GM23338 (cell line): ENCODE measurements around the gene APOA1. TPM values are rescaled to one million over a fixed set of nuclear protein-coding genes. Genes with fewer than 3 reads are reported as not detected.

ENCODE experiments used
- ATAC-seq: fragments of 200-7000 bp; cut with Tn5 transposase; 3 replicates; pipeline ENCODE4 v1.9.1; 2020
- DNase-seq: peaks from one replicate; pipeline ENCODE4 v3.0.0-alpha.2; 2015; ENCODE audit warnings: low spot score
- H2AFZ ChIP-seq: fragments of 200-600 bp; sonication (generic); 2 replicates; pipeline ENCODE4 v1.8.0; 2016; ENCODE audit warnings: antibody characterized with exemption, mild to moderate bottlenecking, moderate library complexity
- H3F3A ChIP-seq: fragments of 200-600 bp; sonication (generic); replicated peaks from 2 replicates; pipeline ENCODE4 v1.8.0; 2017; ENCODE audit warnings: antibody characterized with exemption, mixed run types, low read depth
- H3K27ac ChIP-seq: fragments of 200-600 bp; sonication (generic); 2 replicates; pipeline ENCODE4 v1.6.1; 2016; ENCODE audit warnings: low read depth
- H3K27me3 ChIP-seq: fragments of 200-600 bp; sonication (generic); 2 replicates; pipeline ENCODE4 v1.8.0; 2016; ENCODE audit warnings: mild to moderate bottlenecking, mixed run types, moderate library complexity; ENCODE audit not compliant: insufficient read depth
- H3K36me3 ChIP-seq: fragments of 200-600 bp; sonication (generic); 2 replicates; pipeline ENCODE4 v1.8.0; 2016; ENCODE audit warnings: mild to moderate bottlenecking; ENCODE audit not compliant: insufficient read depth
- H3K4me1 ChIP-seq: fragments of 200-600 bp; sonication (generic); 2 replicates; pipeline ENCODE4 v1.8.0; 2016; ENCODE audit warnings: mild to moderate bottlenecking, moderate library complexity; ENCODE audit not compliant: insufficient read depth
- H3K4me2 ChIP-seq: fragments of 200-600 bp; sonication (generic); 2 replicates; pipeline ENCODE4 v1.7.1; 2017; ENCODE audit warnings: mixed run types
- H3K4me3 ChIP-seq: fragments of 200-600 bp; sonication (generic); 2 replicates; pipeline ENCODE4 v1.6.1; 2016; ENCODE audit warnings: mixed run types
- H3K79me2 ChIP-seq: fragments of 200-600 bp; sonication (generic); replicated peaks from 2 replicates; pipeline ENCODE4 v1.8.0; 2017; ENCODE audit warnings: mild to moderate bottlenecking; ENCODE audit not compliant: insufficient read depth
- H3K9me2 ChIP-seq: fragments of 200-600 bp; sonication (generic); 2 replicates; pipeline ENCODE4 v1.8.0; 2017; ENCODE audit not compliant: insufficient read depth
- H4K20me1 ChIP-seq: fragments of 200-600 bp; sonication (generic); replicated peaks from 2 replicates; pipeline ENCODE4 v1.8.0; 2017; ENCODE audit warnings: mild to moderate bottlenecking; ENCODE audit not compliant: insufficient read depth
- H3K27ac Mint-ChIP-seq: 2 replicates; pipeline ENCODE4 v1.8.0; 2020; ENCODE audit warnings: inconsistent platforms, mild to moderate bottlenecking, moderate library complexity, mixed read lengths
- H3K27me3 Mint-ChIP-seq: 3 replicates; pipeline ENCODE4 v1.8.0; 2022; ENCODE audit warnings: low read depth, mild to moderate bottlenecking, moderate library complexity, mixed read lengths, inconsistent platforms; ENCODE audit not compliant: insufficient read depth, poor library complexity
- H3K36me3 Mint-ChIP-seq: 3 replicates; pipeline ENCODE4 v1.8.0; 2021; ENCODE audit warnings: low read depth, mild to moderate bottlenecking, inconsistent platforms, moderate library complexity, mixed read lengths
- H3K4me1 Mint-ChIP-seq: 3 replicates; pipeline ENCODE4 v1.8.0; 2020; ENCODE audit warnings: mild to moderate bottlenecking, inconsistent platforms, mixed read lengths
- H3K4me3 Mint-ChIP-seq: 3 replicates; pipeline ENCODE4 v1.8.0; 2021; ENCODE audit warnings: moderate library complexity, mild to moderate bottlenecking, inconsistent platforms, mixed read lengths
- H3K9me3 Mint-ChIP-seq: 3 replicates; pipeline ENCODE4 v1.8.0; 2020; ENCODE audit warnings: moderate library complexity, mild to moderate bottlenecking, inconsistent platforms, mixed read lengths
- CREB1 ChIP-seq: fragments of 250-450 bp; sonication (Bioruptor Pico); IDR thresholded peaks from 2 replicates; pipeline ENCODE4 v1.5.0; 2020; ENCODE audit warnings: low read depth, mild to moderate bottlenecking, moderate library complexity
- CTCF ChIP-seq, 2 experiments: fragments of 200-600 bp in 1 of 2; sonication (generic) in 1 of 2; conservative IDR thresholded peaks; 2 replicates each; pipeline versions ENCODE4 v1.5.1 to v1.6.1; 2016 to 2017; ENCODE audit warnings: antibody characterized with exemption in 2 of 2, low read depth in 2 of 2, mild to moderate bottlenecking in 2 of 2, moderate library complexity in 1 of 2
- EZH2 ChIP-seq: fragments of 200-600 bp; sonication (generic); IDR thresholded peaks from one replicate; pipeline ENCODE4 v1.8.0; 2017; ENCODE audit warnings: antibody characterized with exemption, mild to moderate bottlenecking, low read depth; ENCODE audit not compliant: unreplicated experiment
- EZH2phosphoT487 ChIP-seq: fragments of 200-600 bp; sonication (generic); IDR thresholded peaks from one replicate; pipeline ENCODE4 v1.8.1; 2018; ENCODE audit warnings: antibody characterized with exemption; ENCODE audit not compliant: unreplicated experiment
- JUNB ChIP-seq: IDR thresholded peaks from one replicate; pipeline ENCODE4 v1.6.1; 2016; ENCODE audit warnings: antibody characterized with exemption; ENCODE audit not compliant: unreplicated experiment
- NANOG ChIP-seq: IDR thresholded peaks from 2 replicates; pipeline ENCODE4 v1.6.1; 2016; ENCODE audit warnings: antibody characterized with exemption, borderline replicate concordance
- POLR2AphosphoS5 ChIP-seq: IDR thresholded peaks from 2 replicates; pipeline ENCODE4 v1.6.1; 2016; ENCODE audit warnings: antibody characterized with exemption, low read depth
- REST ChIP-seq: IDR thresholded peaks from one replicate; pipeline ENCODE4 v1.6.1; 2018; ENCODE audit warnings: antibody characterized with exemption; ENCODE audit not compliant: unreplicated experiment
- STAT1 ChIP-seq: IDR thresholded peaks from one replicate; pipeline ENCODE4 v1.6.1; 2016; ENCODE audit warnings: antibody characterized with exemption; ENCODE audit not compliant: unreplicated experiment
- ZNF114 ChIP-seq: fragments of 250-450 bp; sonication (Bioruptor Pico); IDR thresholded peaks from 2 replicates; pipeline ENCODE4 v1.5.0; 2020; ENCODE audit warnings: mild to moderate bottlenecking, moderate library complexity
- ZNF331 ChIP-seq: fragments of 250-450 bp; sonication (Bioruptor Pico); IDR thresholded peaks from 2 replicates; pipeline ENCODE4 v1.5.0; 2020; ENCODE audit warnings: low read depth, mild to moderate bottlenecking, moderate library complexity
- polyA plus RNA-seq: library from polyadenylated mRNA; unstranded; fragments of >200 nt; fragmentation: Nextera tagmentation; extraction: Ambion mirVana; gene quantifications from 2 replicates; pipeline ENCODE4 v1.2.1, GENCODE V29; 2016
- total RNA-seq: library from RNA; depleted of rRNA; stranded (reverse); fragments of >200 nt; shearing (Covaris generic); gene quantifications from 2 replicates; pipeline ENCODE4 v1.2.3, GENCODE V29; 2014
- TF ChIP-seq, protein P1 (sequence below): IDR thresholded peaks from 2 replicates; pipeline ENCODE4 v1.6.1; 2016; ENCODE audit warnings: antibody characterized with exemption
- TF ChIP-seq, protein P2 (sequence below): fragments of 250-450 bp; sonication (Bioruptor Pico); IDR thresholded peaks from 2 replicates; pipeline ENCODE4 v1.5.0; 2020; ENCODE audit warnings: mild to moderate bottlenecking, moderate library complexity

APOA1 gene
- total and polyA plus RNA-seq, 2 experiments from 2014 or later, result 0.60 TPM; not detected in 1

GRCh38 chr11:116786326-116786725, 51.1 kb downstream of the APOA1 start:
- Mint-ChIP-seq H3K4me3 (peak overlapping the region; percentile 96; the same call in 2 of the 3 replicates), H3K36me3 (peaks cover 55% of the 10 kb centered on the region), H3K27ac (no peak overlapping the region), H3K4me1 (peaks cover 14% of the 10 kb centered on the region), H3K27me3 (peaks cover 10% of the 10 kb centered on the region), H3K9me3 (no peaks in the 10 kb centered on the region)
- no peaks in the 10 kb centered on the region for H3K9me2 ChIP-seq
- peaks cover 10% of the 10 kb centered on the region for H3K4me1 ChIP-seq
- peaks cover 2% of the 10 kb centered on the region; the same call in 1 of the 2 replicates for H3F3A ChIP-seq
- H3K79me2 ChIP-seq, result peaks cover 18% of the 10 kb centered on the region
- no peak overlapping the region for H3K4me3 ChIP-seq
- no peak for DNase-seq
- H4K20me1 ChIP-seq, result peaks cover 14% of the 10 kb centered on the region; the same call in 1 of the 2 replicates
- no peak for ATAC-seq
- H3K36me3 ChIP-seq, result peaks cover 48% of the 10 kb centered on the region
- H2AFZ ChIP-seq, result no peak overlapping the region
- TF ChIP-seq JUNB (no peak), REST (no peak), ZNF114 (CRISPR knock-in tag) (no peak), EZH2 (no peak), ZNF331 (CRISPR knock-in tag) (no peak), CTCF (conservative IDR thresholded peaks at IDR 0.05; ENCODE audit: low read depth in 2 of 2) (no peak), CREB1 (CRISPR knock-in tag) (no peak), STAT1 (no peak), NANOG (no peak), EZH2phosphoT487 (no peak), POLR2AphosphoS5 (no peak)
- TF ChIP-seq, protein P1, sequence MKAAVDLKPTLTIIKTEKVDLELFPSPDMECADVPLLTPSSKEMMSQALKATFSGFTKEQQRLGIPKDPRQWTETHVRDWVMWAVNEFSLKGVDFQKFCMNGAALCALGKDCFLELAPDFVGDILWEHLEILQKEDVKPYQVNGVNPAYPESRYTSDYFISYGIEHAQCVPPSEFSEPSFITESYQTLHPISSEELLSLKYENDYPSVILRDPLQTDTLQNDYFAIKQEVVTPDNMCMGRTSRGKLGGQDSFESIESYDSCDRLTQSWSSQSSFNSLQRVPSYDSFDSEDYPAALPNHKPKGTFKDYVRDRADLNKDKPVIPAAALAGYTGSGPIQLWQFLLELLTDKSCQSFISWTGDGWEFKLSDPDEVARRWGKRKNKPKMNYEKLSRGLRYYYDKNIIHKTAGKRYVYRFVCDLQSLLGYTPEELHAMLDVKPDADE, result no peak
- TF ChIP-seq, protein P2, sequence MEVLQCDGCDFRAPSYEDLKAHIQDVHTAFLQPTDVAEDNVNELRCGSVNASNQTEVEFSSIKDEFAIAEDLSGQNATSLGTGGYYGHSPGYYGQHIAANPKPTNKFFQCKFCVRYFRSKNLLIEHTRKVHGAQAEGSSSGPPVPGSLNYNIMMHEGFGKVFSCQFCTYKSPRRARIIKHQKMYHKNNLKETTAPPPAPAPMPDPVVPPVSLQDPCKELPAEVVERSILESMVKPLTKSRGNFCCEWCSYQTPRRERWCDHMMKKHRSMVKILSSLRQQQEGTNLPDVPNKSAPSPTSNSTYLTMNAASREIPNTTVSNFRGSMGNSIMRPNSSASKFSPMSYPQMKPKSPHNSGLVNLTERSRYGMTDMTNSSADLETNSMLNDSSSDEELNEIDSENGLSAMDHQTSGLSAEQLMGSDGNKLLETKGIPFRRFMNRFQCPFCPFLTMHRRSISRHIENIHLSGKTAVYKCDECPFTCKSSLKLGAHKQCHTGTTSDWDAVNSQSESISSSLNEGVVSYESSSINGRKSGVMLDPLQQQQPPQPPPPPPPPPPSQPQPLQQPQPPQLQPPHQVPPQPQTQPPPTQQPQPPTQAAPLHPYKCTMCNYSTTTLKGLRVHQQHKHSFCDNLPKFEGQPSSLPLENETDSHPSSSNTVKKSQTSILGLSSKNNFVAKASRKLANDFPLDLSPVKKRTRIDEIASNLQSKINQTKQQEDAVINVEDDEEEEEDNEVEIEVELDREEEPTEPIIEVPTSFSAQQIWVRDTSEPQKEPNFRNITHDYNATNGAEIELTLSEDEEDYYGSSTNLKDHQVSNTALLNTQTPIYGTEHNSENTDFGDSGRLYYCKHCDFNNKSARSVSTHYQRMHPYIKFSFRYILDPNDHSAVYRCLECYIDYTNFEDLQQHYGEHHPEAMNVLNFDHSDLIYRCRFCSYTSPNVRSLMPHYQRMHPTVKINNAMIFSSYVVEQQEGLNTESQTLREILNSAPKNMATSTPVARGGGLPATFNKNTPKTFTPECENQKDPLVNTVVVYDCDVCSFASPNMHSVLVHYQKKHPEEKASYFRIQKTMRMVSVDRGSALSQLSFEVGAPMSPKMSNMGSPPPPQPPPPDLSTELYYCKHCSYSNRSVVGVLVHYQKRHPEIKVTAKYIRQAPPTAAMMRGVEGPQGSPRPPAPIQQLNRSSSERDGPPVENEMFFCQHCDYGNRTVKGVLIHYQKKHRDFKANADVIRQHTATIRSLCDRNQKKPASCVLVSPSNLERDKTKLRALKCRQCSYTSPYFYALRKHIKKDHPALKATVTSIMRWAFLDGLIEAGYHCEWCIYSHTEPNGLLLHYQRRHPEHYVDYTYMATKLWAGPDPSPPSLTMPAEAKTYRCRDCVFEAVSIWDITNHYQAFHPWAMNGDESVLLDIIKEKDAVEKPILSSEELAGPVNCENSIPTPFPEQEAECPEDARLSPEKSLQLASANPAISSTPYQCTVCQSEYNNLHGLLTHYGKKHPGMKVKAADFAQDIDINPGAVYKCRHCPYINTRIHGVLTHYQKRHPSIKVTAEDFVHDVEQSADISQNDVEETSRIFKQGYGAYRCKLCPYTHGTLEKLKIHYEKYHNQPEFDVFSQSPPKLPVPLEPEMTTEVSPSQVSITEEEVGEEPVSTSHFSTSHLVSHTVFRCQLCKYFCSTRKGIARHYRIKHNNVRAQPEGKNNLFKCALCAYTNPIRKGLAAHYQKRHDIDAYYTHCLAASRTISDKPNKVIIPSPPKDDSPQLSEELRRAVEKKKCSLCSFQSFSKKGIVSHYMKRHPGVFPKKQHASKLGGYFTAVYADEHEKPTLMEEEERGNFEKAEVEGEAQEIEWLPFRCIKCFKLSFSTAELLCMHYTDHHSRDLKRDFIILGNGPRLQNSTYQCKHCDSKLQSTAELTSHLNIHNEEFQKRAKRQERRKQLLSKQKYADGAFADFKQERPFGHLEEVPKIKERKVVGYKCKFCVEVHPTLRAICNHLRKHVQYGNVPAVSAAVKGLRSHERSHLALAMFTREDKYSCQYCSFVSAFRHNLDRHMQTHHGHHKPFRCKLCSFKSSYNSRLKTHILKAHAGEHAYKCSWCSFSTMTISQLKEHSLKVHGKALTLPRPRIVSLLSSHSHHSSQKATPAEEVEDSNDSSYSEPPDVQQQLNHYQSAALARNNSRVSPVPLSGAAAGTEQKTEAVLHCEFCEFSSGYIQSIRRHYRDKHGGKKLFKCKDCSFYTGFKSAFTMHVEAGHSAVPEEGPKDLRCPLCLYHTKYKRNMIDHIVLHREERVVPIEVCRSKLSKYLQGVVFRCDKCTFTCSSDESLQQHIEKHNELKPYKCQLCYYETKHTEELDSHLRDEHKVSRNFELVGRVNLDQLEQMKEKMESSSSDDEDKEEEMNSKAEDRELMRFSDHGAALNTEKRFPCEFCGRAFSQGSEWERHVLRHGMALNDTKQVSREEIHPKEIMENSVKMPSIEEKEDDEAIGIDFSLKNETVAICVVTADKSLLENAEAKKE (CRISPR knock-in tag), result no peak
- H3K27ac ChIP-seq, result no peak overlapping the region
- no peaks in the 10 kb centered on the region for H3K27me3 ChIP-seq
- H3K4me2 ChIP-seq, result no peak overlapping the region
